ENCODE data around the gene ECSCR.
"Not testable (repeated sequence)": the region's sequence is repeated elsewhere in the genome, so short reads cannot be mapped to it uniquely, and the experiment has no call there.

The ECSCR gene, protein sequence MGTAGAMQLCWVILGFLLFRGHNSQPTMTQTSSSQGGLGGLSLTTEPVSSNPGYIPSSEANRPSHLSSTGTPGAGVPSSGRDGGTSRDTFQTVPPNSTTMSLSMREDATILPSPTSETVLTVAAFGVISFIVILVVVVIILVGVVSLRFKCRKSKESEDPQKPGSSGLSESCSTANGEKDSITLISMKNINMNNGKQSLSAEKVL

DNA sequence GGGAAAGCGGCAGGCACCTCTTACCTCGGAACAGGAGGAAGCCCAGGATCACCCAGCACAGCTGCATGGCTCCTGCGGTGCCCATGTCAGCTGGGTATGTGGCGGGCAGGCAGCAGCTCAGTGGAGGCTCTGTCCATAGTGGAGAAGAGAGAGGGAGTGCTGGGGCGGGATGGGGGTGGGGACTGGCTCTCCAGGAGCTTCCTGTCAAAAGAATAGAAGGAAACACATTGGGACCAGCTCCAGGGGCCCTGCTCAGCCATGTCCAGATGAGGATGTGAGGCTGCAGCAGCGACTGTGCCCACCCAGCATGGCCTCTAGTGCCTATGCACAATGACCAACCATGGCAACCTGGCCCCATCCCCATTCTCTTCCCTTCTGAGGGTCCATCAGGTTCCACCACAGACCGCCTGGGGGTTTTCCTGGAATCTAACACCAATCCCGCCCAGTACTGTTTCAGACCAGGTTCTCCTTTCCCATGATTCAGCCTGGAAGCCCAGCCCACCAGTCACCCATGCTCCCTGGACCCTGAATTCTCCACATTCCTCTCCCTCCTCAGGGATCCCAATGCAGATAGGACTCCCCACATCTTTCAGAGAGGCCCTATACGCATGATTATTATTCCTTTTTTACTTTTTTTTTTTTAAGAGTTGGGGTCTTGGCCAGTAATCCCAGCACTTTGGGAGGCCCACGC, at the start of gene ECSCR:
Gene ECSCR, minus strand, starts transcription at position 158 of the 691 bp plus-strand sequence. Its CDS starts 73 bp downstream, at position 85.
- Histone ChIP-seq H3K4me3 (ENCODE audit: low read depth, low read length) (no peak within 1 kb of the TSS), H3K27me3 (ENCODE audit: insufficient read depth, low read length) (no peaks in the 10 kb centered on the region), H3K27ac (ENCODE audit: low read depth, low read length) (0 out of 2 replicates have a peak within 1 kb of the TSS, but pooled peaks have one; percentile 1), H3K79me2 (ENCODE audit: control insufficient read depth, insufficient read depth, low read length, unreplicated experiment) (no peaks in the 10 kb centered on the region), H3K4me1 (ENCODE audit: control insufficient read depth, insufficient read depth, low read length, unreplicated experiment) (peaks cover 27% of the 10 kb centered on the region), H2AFZ (ENCODE audit: low read length, unreplicated experiment) (no peak within 1 kb of the TSS), H3K36me3 (ENCODE audit: insufficient read depth, low read length) (no peaks in the 10 kb centered on the region)

DNA sequence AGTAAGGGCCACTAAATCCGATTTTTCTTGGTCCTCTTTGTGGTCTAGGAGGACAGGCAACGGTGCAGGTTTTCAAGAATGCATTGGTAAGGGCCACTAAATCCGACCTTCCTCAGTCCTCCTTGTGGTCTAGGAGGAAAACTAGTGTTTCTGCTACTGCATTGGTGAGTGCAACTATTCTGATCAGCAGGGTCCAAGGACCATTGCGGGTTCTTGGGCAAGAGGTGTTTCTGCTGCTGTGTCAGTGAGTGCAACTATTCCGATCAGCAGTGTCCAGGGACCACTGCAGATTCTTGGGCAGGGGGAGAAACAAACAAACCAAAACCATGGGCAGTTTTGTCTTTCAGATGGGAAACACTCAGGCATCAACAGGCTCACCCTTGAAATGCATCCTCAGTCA, 42.2 kb upstream of the ECSCR start:
- not testable (repeated sequence) for H3K36me3 ChIP-seq (ENCODE audit: insufficient read depth, low read length); H3K4me1 ChIP-seq (ENCODE audit: control insufficient read depth, insufficient read depth, low read length, unreplicated experiment); H3K4me3 ChIP-seq (ENCODE audit: low read depth, low read length); H2AFZ ChIP-seq (ENCODE audit: low read length, unreplicated experiment); H3K27ac ChIP-seq (ENCODE audit: low read depth, low read length); H3K79me2 ChIP-seq (ENCODE audit: control insufficient read depth, insufficient read depth, low read length, unreplicated experiment); H3K27me3 ChIP-seq (ENCODE audit: insufficient read depth, low read length)

DNA sequence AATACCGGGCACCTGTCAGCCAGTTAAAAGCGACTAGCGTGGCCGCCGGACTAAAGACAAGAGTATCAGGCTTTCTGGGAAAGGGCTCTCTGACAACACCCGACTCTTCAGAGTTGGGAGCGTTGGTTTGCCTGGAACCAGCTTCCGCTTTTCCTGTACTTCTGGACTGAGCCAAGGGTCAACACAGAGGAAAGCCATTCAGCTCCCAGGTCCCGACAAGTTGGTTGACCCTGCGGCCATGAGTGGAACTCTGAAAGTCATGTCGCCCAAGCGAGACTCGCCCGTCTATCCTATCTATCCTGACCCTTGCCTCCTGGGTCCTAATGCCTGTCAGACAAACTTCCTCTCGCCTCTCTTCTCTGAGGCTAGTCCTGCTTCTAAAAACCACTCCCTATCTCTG, 41.3 kb upstream of the ECSCR start:
- H2AFZ ChIP-seq (ENCODE audit: low read length, unreplicated experiment); H3K4me1 ChIP-seq (ENCODE audit: control insufficient read depth, insufficient read depth, low read length, unreplicated experiment); H3K27ac ChIP-seq (ENCODE audit: low read depth, low read length); H3K79me2 ChIP-seq (ENCODE audit: control insufficient read depth, insufficient read depth, low read length, unreplicated experiment); H3K36me3 ChIP-seq (ENCODE audit: insufficient read depth, low read length); H3K4me3 ChIP-seq (ENCODE audit: low read depth, low read length); H3K27me3 ChIP-seq (ENCODE audit: insufficient read depth, low read length): not testable (repeated sequence)

DNA sequence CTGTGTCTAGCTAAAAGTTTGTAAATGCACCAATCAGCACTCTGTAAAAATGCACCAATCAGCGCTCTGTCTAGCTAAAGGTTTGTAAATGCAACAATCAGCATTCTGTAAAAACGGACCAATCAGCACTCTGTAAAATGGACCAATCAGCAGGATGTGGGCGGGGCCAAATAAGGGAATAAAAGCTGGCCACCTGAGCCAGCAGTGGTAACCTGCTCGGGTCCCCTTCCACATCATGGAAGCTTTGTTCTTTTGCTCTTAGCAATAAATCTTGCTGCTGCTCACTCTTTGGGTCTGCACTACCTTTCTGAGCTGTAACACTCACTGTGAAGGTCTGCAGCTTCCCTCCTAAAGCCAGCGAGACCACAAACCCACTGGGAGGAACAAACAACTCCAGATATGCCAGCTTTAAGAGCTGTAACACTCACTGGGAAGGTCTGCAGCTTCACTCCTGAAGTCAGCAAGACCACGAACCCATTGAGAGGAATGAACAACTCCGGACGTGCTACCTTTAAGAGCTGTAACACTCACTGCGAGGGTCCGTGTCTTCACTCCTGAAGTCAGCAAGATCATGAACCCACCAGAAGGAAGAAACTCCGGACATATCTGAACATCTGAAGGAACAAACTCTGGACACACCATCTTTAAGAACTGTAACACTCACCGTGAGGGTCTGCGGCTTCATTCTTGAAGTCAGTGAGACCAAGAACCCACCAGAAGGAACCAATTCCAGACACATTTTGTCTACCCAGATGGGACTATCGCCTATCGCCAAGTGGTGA, 40.7 kb upstream of the ECSCR start:
- H3K4me1 ChIP-seq (ENCODE audit: control insufficient read depth, insufficient read depth, low read length, unreplicated experiment); H3K27ac ChIP-seq (ENCODE audit: low read depth, low read length); H3K4me3 ChIP-seq (ENCODE audit: low read depth, low read length); H2AFZ ChIP-seq (ENCODE audit: low read length, unreplicated experiment); H3K36me3 ChIP-seq (ENCODE audit: insufficient read depth, low read length); H3K27me3 ChIP-seq (ENCODE audit: insufficient read depth, low read length); H3K79me2 ChIP-seq (ENCODE audit: control insufficient read depth, insufficient read depth, low read length, unreplicated experiment): not testable (repeated sequence)

DNA sequence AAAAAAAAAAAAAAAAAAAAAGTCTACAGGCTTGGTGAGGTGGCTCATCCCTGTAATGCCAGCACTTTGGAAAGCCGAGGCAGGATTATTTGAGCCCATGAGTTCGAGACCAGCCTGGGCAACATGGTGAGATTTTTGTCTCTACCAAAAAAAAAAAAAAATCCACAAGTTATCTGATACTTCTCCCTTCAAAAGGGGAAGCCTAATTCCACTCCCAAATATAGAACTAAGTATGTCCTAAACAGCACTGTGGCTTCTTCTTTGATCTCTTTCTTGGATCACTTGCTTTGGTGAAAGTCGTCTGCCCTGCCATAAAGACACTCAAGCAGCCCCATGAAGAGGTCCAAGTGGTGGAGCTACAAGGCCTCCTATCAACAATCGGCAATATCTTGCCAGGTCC, 38.8 kb upstream of the ECSCR start:
- Histone ChIP-seq H3K27me3 (ENCODE audit: insufficient read depth, low read length) (no peaks in the 10 kb centered on the region), H3K79me2 (ENCODE audit: control insufficient read depth, insufficient read depth, low read length, unreplicated experiment) (no peaks in the 10 kb centered on the region), H3K27ac (ENCODE audit: low read depth, low read length) (no peak overlapping the region), H3K4me1 (ENCODE audit: control insufficient read depth, insufficient read depth, low read length, unreplicated experiment) (peaks cover 3% of the 10 kb centered on the region), H3K36me3 (ENCODE audit: insufficient read depth, low read length) (no peaks in the 10 kb centered on the region), H3K4me3 (ENCODE audit: low read depth, low read length) (no peak overlapping the region), H2AFZ (ENCODE audit: low read length, unreplicated experiment) (no peak overlapping the region)

DNA sequence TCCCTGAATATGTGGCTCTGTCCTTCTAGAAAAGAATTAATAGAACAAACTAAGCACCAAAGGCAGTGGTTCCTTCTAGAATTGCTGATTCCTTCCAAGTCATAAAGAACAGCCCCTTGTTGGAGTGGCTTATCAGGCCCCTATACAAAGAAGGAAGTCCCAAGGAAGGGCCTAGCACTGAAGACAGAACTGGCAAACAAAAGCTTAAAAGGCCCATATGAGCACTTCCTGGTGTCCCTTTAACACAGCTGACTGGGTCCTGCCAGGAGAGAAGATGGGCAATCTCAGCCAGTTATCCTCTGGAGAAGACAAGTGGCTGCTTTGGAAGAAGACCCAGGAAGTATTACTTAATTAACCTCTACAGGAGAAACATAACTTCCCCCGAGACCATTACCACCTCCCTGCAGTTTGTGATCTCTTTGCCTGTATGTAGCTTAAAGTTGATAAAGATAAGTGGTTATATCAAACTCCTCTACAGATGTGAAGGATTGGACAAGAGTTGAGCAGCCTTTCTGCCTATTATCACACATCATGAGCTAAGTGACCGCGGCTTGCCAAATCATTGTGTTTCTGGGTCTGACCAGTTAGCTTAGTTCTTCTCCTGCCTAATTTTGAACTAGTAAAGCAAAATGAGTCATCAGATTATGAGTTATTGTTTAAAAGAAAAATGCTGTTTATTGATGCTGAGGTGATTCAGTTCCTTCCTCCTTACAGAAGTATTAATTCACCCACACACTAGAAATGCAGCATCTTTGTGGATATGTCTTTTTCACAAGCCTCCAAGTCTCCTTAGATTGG, 33.3 kb upstream of the ECSCR start:
- Histone ChIP-seq H3K36me3 (ENCODE audit: insufficient read depth, low read length) (no peaks in the 10 kb centered on the region), H3K27me3 (ENCODE audit: insufficient read depth, low read length) (no peaks in the 10 kb centered on the region), H2AFZ (ENCODE audit: low read length, unreplicated experiment) (peak overlapping the region; percentile 75), H3K79me2 (ENCODE audit: control insufficient read depth, insufficient read depth, low read length, unreplicated experiment) (no peaks in the 10 kb centered on the region), H3K4me1 (ENCODE audit: control insufficient read depth, insufficient read depth, low read length, unreplicated experiment) (peaks cover 37% of the 10 kb centered on the region), H3K4me3 (ENCODE audit: low read depth, low read length) (no peak overlapping the region), H3K27ac (ENCODE audit: low read depth, low read length) (peak overlapping the region; percentile 81)

DNA sequence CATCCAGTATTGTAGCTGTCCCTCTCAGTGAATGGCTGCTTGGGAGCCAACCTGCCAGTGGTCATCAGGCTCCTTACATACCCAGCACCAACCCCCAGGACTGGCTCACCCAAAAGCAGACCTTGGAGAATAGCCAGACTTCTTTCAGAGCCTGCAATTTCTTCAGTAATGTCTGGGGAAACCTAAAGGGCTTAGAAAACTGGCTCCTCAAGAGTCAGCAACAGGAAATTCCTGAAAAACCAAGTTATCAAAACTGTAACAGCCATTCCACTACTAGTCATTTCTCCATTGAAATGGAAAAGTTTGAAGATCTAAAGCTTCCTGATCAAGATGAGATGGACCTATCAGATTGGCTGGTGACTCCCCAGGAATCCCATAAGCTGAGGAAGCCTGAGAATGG, 32.3 kb upstream of the ECSCR start:
- Histone ChIP-seq H3K27ac (ENCODE audit: low read depth, low read length) (peak overlapping the region; percentile 81), H2AFZ (ENCODE audit: low read length, unreplicated experiment) (peak overlapping the region; percentile 36)

DNA sequence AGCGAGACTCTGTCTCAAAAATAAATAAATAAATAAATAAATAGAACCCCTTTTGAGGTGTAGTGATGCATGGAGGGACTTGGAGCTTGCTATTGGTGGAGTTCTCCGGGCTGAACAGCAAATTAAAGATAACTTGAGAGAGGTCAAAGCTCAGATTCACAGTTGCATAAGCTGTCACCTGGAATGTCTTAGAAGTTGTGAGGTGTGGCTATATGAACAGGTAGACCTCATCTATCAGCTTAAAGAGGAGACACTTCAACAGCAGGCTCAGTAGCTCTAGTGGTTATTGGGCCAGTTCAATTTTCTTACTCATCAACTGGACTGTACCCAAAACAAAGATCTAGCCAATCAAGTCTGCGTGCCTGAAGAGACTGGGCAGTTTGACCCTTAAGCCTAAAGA, 31.7 kb upstream of the ECSCR start:
- no peaks in the 10 kb centered on the region for H3K27me3 ChIP-seq (ENCODE audit: insufficient read depth, low read length)
- no peaks in the 10 kb centered on the region for H3K36me3 ChIP-seq (ENCODE audit: insufficient read depth, low read length)
- H3K4me3 ChIP-seq (ENCODE audit: low read depth, low read length), result no peak overlapping the region
- peaks cover 37% of the 10 kb centered on the region for H3K4me1 ChIP-seq (ENCODE audit: control insufficient read depth, insufficient read depth, low read length, unreplicated experiment)
- H3K79me2 ChIP-seq (ENCODE audit: control insufficient read depth, insufficient read depth, low read length, unreplicated experiment), result no peaks in the 10 kb centered on the region
- H3K27ac ChIP-seq (ENCODE audit: low read depth, low read length), result peak overlapping the region; percentile 81
- H2AFZ ChIP-seq (ENCODE audit: low read length, unreplicated experiment), result peak overlapping the region; percentile 27

More for the DNA sequence above, 32.3 kb upstream of the ECSCR start:
- Histone ChIP-seq H3K27me3 (ENCODE audit: insufficient read depth, low read length) (no peaks in the 10 kb centered on the region), H3K4me3 (ENCODE audit: low read depth, low read length) (no peak overlapping the region), H3K4me1 (ENCODE audit: control insufficient read depth, insufficient read depth, low read length, unreplicated experiment) (peaks cover 37% of the 10 kb centered on the region), H3K79me2 (ENCODE audit: control insufficient read depth, insufficient read depth, low read length, unreplicated experiment) (no peaks in the 10 kb centered on the region), H3K36me3 (ENCODE audit: insufficient read depth, low read length) (no peaks in the 10 kb centered on the region)

DNA sequence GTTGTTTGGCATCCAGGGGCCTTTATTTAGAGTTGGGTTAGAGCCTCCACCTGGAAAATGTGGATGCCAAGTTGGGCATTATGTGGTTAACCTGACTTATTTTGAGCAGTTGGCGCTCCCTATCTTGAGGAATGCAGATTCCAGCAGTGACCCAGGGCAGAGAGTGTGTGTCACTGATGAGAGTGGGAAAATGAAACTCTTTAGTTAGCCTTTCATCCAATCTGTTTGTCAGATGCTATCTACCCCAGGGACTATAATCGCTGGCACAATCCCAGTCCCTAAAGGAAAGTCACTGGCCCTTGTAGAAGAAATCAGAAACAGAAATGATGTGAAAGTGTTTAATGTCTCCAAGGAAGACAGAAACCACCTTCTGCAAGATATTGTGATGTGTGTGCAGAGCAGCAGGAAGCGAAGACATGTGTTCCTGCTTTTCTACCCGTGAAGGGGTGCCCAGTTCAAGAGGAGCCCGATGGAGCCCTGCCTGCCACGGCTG, 30.2 kb upstream of the ECSCR start:
- H3K4me3 ChIP-seq (ENCODE audit: low read depth, low read length), result peak overlapping the region; percentile 65
- H3K27ac ChIP-seq (ENCODE audit: low read depth, low read length), result peak overlapping the region; percentile 48
- no peaks in the 10 kb centered on the region for H3K79me2 ChIP-seq (ENCODE audit: control insufficient read depth, insufficient read depth, low read length, unreplicated experiment)
- H3K36me3 ChIP-seq (ENCODE audit: insufficient read depth, low read length), result no peaks in the 10 kb centered on the region
- H2AFZ ChIP-seq (ENCODE audit: low read length, unreplicated experiment), result peak overlapping the region; percentile 88
- H3K27me3 ChIP-seq (ENCODE audit: insufficient read depth, low read length), result no peaks in the 10 kb centered on the region
- peaks cover 37% of the 10 kb centered on the region for H3K4me1 ChIP-seq (ENCODE audit: control insufficient read depth, insufficient read depth, low read length, unreplicated experiment)

DNA sequence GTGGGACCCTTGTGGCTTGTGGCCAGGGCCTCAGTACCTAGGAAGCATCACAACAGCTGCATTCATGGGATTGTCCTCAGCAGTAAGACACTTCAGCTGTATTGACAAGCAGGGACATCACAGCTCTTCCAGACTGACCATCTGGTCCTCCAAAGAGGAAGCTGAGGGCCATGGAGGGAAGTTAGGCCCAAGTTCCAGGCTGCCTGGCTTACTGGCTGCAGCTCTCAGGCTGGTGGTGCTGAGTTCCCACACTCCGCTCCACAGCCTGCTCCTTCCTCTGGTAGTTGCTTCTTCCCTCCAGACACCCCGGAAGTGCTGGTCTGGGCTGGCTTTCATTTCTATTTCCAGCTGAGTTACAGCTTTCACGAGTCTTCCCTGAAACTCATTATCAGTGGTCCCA, 25.7 kb upstream of the ECSCR start:
- Histone ChIP-seq H3K27ac (ENCODE audit: low read depth, low read length) (no peak overlapping the region), H3K4me1 (ENCODE audit: control insufficient read depth, insufficient read depth, low read length, unreplicated experiment) (peaks cover 15% of the 10 kb centered on the region), H2AFZ (ENCODE audit: low read length, unreplicated experiment) (no peak overlapping the region), H3K36me3 (ENCODE audit: insufficient read depth, low read length) (no peaks in the 10 kb centered on the region), H3K79me2 (ENCODE audit: control insufficient read depth, insufficient read depth, low read length, unreplicated experiment) (no peaks in the 10 kb centered on the region), H3K4me3 (ENCODE audit: low read depth, low read length) (no peak overlapping the region), H3K27me3 (ENCODE audit: insufficient read depth, low read length) (no peaks in the 10 kb centered on the region)

Measured in ACC112 (cell line).